GM12864 (cell line): Measurements from ENCODE around the gene FAM114A2.

ENCODE experiments used
- DNase-seq: peaks from one replicate; pipeline ENCODE4 v3.0.0-alpha.2; 2011; ENCODE audit warnings: low read depth
- H3K4me3 ChIP-seq: 2 replicates; pipeline ENCODE4 v1.5.1; 2011; ENCODE audit warnings: mild to moderate bottlenecking, low read depth, low read length, control low read depth
- TF ChIP-seq, protein P1 (sequence below): IDR thresholded peaks from 2 replicates; pipeline ENCODE4 v1.5.1; 2011; ENCODE audit warnings: low read depth, mild to moderate bottlenecking, moderate library complexity, low read length, control low read depth, inconsistent platforms; ENCODE audit errors: missing control alignments

The FAM114A2 gene

DNA sequence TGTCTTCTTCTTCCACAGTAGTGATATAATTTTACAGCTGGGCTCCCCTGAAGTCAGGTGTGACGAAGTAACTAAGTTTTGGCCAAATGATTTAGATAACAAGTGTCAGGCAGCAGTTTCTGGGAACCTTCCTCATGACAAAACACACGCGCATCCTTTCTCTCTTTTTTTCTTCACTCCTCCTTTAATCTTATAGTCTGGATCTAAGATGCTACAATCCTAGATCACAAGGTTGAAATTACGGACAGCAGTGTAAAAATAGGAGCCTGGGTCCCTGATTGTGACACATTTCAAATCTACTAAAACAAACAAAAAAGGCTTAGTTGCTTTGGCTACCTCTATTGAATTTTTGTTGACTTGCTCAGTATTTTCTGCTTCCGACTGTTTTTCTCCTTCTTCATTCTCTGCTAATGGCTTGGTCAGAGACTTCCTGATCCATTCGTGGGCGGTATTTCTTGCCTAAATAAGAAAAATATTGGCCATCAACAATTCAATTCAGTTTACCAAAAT, 36.1 kb downstream of the FAM114A2 start:
- TF ChIP-seq, protein P1, sequence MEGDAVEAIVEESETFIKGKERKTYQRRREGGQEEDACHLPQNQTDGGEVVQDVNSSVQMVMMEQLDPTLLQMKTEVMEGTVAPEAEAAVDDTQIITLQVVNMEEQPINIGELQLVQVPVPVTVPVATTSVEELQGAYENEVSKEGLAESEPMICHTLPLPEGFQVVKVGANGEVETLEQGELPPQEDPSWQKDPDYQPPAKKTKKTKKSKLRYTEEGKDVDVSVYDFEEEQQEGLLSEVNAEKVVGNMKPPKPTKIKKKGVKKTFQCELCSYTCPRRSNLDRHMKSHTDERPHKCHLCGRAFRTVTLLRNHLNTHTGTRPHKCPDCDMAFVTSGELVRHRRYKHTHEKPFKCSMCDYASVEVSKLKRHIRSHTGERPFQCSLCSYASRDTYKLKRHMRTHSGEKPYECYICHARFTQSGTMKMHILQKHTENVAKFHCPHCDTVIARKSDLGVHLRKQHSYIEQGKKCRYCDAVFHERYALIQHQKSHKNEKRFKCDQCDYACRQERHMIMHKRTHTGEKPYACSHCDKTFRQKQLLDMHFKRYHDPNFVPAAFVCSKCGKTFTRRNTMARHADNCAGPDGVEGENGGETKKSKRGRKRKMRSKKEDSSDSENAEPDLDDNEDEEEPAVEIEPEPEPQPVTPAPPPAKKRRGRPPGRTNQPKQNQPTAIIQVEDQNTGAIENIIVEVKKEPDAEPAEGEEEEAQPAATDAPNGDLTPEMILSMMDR, result no peak
- no peak overlapping the region for H3K4me3 ChIP-seq
- no peak for DNase-seq

DNA sequence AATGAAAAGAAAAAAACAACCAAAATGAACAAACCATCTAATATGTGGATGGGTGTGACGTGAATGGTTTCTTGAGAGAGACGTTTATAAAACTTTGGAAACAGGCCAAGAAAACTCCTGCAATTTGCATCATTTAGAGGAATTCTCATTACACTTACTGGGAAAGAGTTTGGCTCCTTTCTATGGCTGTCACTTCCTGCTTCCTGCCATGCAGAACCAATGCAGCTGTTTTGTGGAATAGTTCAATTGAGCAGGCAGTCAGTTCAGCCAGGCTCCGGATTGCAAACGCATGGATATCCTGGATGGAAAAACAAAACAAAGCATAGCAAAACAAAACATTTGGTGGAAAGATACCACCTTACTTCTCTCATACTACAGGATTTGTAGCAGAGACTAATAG, 36.6 kb downstream of the FAM114A2 start:
- no peak for DNase-seq
- no peak overlapping the region for H3K4me3 ChIP-seq
- TF ChIP-seq, protein P1, result no peak

DNA sequence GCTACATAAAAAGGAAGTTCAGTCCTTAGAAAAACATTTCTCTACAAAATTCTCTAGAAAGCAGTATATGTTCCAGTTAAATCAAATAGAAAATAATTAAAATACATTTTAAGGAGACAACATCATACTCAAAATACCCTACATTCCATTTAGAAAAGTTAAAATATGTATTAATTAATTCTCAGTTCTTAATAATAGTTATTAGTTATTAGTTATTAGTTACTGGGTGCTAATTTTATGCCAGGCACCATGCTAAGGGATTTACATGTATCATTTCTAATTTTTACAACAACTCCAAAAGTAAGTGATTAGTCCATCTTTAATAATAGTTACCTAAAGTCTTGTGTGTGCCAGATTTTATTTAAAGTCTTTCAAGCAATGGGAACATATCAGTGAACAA, 38.0 kb downstream of the FAM114A2 start:
- no peak overlapping the region for H3K4me3 ChIP-seq
- DNase-seq, result no peak
- TF ChIP-seq, protein P1, result no peak

DNA sequence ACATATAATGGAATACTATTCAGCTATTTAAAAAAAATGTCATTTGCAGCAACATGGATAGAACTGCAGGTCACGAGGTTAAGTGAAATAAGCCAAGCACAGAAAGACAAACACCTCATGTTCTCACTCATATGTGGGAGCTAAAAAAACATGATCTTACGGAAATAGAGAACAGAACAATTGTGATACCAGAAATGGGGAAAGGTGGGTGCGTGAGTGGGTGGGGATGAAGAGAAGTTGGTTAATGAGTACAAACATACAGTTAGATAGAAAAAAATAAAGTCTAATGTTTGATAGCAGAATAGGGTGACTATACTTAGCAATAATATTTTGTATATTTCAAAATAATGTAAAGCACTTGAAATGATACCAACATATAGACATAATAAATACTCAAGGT, 38.7 kb downstream of the FAM114A2 start:
- H3K4me3 ChIP-seq, result no peak overlapping the region
- no peak for DNase-seq
- TF ChIP-seq, protein P1, result no peak

DNA sequence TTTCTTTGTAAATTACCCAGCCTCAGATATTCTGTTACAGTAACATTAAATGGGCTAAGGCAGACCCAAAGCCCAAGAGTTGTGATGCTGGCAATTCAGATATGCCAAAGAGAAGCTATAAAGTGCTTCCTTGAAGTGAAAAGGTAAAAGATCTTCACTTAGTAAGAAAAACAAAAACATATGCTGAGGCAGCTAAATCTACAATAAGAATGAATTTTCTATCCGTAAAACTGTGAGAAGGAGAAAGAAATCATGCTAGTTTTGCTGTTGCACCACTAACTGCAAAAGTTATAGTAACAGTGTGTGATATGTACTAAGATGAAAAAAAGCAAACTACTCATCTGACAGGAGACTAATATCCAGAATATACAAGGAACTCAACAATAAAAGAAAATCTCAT, 39.9 kb downstream of the FAM114A2 start:
- H3K4me3 ChIP-seq, result no peak overlapping the region
- TF ChIP-seq, protein P1, result no peak
- no peak for DNase-seq

DNA sequence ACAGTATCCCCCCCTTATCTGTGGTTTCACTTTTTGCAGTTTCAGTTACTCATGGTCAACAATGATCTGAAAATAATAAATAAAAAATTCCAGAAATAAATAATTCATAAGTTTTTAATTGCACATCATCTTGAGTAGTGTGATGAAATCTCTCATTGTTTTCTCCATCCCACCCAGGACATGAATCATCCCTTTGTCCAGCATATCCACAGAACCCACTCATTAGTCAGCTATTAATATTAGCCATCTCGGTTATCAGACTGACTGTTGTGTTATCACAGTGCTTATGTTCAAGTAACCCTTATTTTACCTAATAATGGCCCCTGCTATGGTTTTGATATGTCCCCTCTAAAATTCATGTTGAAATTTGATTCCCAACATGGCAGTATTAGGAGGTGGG, 40.7 kb downstream of the FAM114A2 start:
- no peak for DNase-seq
- H3K4me3 ChIP-seq, result no peak overlapping the region
- TF ChIP-seq, protein P1, result no peak

DNA sequence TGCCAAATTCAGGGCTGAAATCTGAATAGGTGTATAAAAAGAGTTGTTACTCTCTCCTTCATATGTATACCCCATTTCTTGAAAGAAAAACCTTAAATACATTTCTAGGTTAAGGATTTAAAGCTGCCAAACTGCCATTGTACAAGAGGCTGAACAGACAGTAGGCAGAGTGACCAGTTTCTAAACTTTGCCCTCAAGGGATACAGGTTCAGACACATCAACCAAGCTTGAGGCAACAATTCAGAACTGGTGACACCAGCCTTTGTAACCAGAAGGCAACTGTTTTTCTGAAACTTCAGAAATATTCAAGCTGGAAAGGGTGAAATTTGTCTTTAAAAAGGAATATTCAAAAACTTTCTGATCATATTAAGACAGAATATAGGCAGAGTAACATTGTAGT, 47.5 kb downstream of the FAM114A2 start:
- no peak overlapping the region for H3K4me3 ChIP-seq
- TF ChIP-seq, protein P1, result no peak
- no peak for DNase-seq
